Measurements from ENCODE around the gene CMTM8. TPM values are rescaled to one million over a fixed set of nuclear protein-coding genes. Genes with fewer than 3 reads are reported as not detected.

CMTM8 gene
- total RNA-seq, 1 donor from 2014 or later: 5.7 TPM

GRCh38 chr3:32401126-32401525 is 162.6 kb downstream of the CMTM8 start:
- Histone ChIP-seq H3K27me3 (ENCODE audit: low read depth) (no peaks in the 10 kb centered on the region), H3K4me1 (peaks cover 41% of the 10 kb centered on the region), H3K27ac (replicated peaks) (peak overlapping the region; percentile 86), H3K9me3 (replicated peaks) (no peaks in the 10 kb centered on the region), H3K36me3 (no peaks in the 10 kb centered on the region), H3K4me3 (peak overlapping the region; percentile 61)
- no peak for DNase-seq
- intact Hi-C loops (cut with micrococcal nuclease): no loop called here
- no peak for TF ChIP-seq CTCF (IDR thresholded peaks at IDR 0.05; ENCODE audit: borderline replicate concordance)

GRCh38 chr3:32401556-32402081 is 163.1 kb downstream of the CMTM8 start:
- peak; percentile 9 for TF ChIP-seq CTCF (IDR thresholded peaks at IDR 0.05; ENCODE audit: borderline replicate concordance)
- peak; percentile 83 for DNase-seq
- Histone ChIP-seq H3K27ac (replicated peaks) (peak overlapping the region; percentile 86), H3K36me3 (no peaks in the 10 kb centered on the region), H3K4me1 (peaks cover 41% of the 10 kb centered on the region), H3K4me3 (peak overlapping the region; percentile 61), H3K27me3 (ENCODE audit: low read depth) (no peaks in the 10 kb centered on the region), H3K9me3 (replicated peaks) (no peaks in the 10 kb centered on the region)
- intact Hi-C loops (cut with micrococcal nuclease): no loop called here

- intact Hi-C loops (cut with micrococcal nuclease): no loop called here
- no peaks in the 10 kb centered on the region for H3K27me3 ChIP-seq (ENCODE audit: low read depth)
- H3K4me3 ChIP-seq: no peak overlapping the region
- no peaks in the 10 kb centered on the region for H3K36me3 ChIP-seq
- H3K27ac ChIP-seq (replicated peaks): peak overlapping the region; percentile 86
- peaks cover 35% of the 10 kb centered on the region for H3K4me1 ChIP-seq
- no peak for DNase-seq
- TF ChIP-seq CTCF (IDR thresholded peaks at IDR 0.05; ENCODE audit: borderline replicate concordance): no peak
- no peaks in the 10 kb centered on the region for H3K9me3 ChIP-seq (replicated peaks)
These were observed 165.2 kb downstream of the CMTM8 start for GRCh38 chr3:32403663-32404062.

- H3K27ac ChIP-seq (replicated peaks): no peak overlapping the region
- no peaks in the 10 kb centered on the region for H3K27me3 ChIP-seq (ENCODE audit: low read depth)
- intact Hi-C loops (cut with micrococcal nuclease): no loop called here
- DNase-seq: no peak
- no peak overlapping the region for H3K4me3 ChIP-seq
- H3K9me3 ChIP-seq (replicated peaks): no peaks in the 10 kb centered on the region
- TF ChIP-seq CTCF (IDR thresholded peaks at IDR 0.05; ENCODE audit: borderline replicate concordance): no peak
- peaks cover 26% of the 10 kb centered on the region for H3K4me1 ChIP-seq
- H3K36me3 ChIP-seq: no peaks in the 10 kb centered on the region
These were observed 166.2 kb downstream of the CMTM8 start for GRCh38 chr3:32404714-32405113.

- no peaks in the 10 kb centered on the region for H3K27me3 ChIP-seq (ENCODE audit: low read depth)
- H3K4me1 ChIP-seq: peaks cover 23% of the 10 kb centered on the region
- H3K36me3 ChIP-seq: no peaks in the 10 kb centered on the region
- no peak overlapping the region for H3K27ac ChIP-seq (replicated peaks)
- H3K9me3 ChIP-seq (replicated peaks): no peaks in the 10 kb centered on the region
- intact Hi-C loops (cut with micrococcal nuclease): no loop called here
- no peak overlapping the region for H3K4me3 ChIP-seq
- TF ChIP-seq CTCF (IDR thresholded peaks at IDR 0.05; ENCODE audit: borderline replicate concordance): no peak
- DNase-seq: no peak
These were observed 166.7 kb downstream of the CMTM8 start for GRCh38 chr3:32405155-32405554.

All from left ventricle myocardium inferior (tissue), 1 donor.